OCI-LY3 (cell line): Measurements from ENCODE around the gene FAM98A.

Experiments
- EZH2phosphoT487 ChIP-seq: fragments of 200-600 bp; shearing (Covaris generic); IDR thresholded peaks from 2 replicates; pipeline ENCODE4 v1.6.1; 2018; ENCODE audit warnings: antibody characterized with exemption, mixed run types, low read depth
- TF ChIP-seq, protein P1 (sequence below): fragments of 200-600, 300-600 bp; sonication (generic); IDR thresholded peaks from 2 replicates; pipeline ENCODE4 v1.5.1; 2014; ENCODE audit warnings: antibody characterized with exemption, low read length, low read depth

DNA sequence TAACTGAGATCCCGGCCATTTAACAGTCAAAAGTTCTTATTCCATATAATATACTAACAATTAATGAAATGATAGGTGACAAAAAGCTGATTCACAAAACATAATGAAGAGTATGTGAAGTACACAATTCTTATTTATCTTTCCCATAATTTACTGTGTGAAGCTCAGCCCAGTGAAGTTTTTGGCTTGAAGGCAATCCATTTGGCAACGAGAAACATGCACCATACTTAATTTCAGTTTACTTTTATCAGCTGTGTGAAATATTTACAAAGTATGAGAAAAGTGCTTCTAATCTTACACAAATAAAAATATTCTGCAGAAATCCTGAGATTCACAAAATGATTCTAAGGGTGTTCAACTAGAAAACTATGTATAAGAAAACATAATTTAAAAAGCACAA lies 12.3 kb downstream of the FAM98A start:
- TF ChIP-seq, protein P1, sequence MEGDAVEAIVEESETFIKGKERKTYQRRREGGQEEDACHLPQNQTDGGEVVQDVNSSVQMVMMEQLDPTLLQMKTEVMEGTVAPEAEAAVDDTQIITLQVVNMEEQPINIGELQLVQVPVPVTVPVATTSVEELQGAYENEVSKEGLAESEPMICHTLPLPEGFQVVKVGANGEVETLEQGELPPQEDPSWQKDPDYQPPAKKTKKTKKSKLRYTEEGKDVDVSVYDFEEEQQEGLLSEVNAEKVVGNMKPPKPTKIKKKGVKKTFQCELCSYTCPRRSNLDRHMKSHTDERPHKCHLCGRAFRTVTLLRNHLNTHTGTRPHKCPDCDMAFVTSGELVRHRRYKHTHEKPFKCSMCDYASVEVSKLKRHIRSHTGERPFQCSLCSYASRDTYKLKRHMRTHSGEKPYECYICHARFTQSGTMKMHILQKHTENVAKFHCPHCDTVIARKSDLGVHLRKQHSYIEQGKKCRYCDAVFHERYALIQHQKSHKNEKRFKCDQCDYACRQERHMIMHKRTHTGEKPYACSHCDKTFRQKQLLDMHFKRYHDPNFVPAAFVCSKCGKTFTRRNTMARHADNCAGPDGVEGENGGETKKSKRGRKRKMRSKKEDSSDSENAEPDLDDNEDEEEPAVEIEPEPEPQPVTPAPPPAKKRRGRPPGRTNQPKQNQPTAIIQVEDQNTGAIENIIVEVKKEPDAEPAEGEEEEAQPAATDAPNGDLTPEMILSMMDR: no peak
- no peak for TF ChIP-seq EZH2phosphoT487
